HCT116 (cell line): ENCODE measurements around the gene KLHL22. TPM values are rescaled to one million over a fixed set of nuclear protein-coding genes. Genes with fewer than 3 reads are reported as not detected.

Experiments
- ATAC-seq: fragments of 200-7000 bp; cut with Tn5 transposase; 2 replicates; pipeline ENCODE4 v1.9.1; 2020; ENCODE audit warnings: mild to moderate bottlenecking, moderate library complexity
- BruUV-seq: library from RNA; stranded (reverse); fragments of 400-500 nt; replicated peaks from 2 replicates; lab custom pipeline; 2021; lab: Mats Ljungman, UMichigan
- CTCF ChIA-PET: fragments of 300-600 bp; sonication (Branson Sonifier 250); formaldehyde crosslinking; loops from one replicate; lab custom pipeline; 2021; ENCODE audit warnings: antibody characterized with exemption; lab: Charles Lee
- POLR2A ChIA-PET: fragments of 300-600, 350-600 bp; sonication (Branson Sonifier 250); formaldehyde crosslinking; loops from one replicate; lab custom pipeline; 2021; ENCODE audit warnings: antibody characterized with exemption; lab: Charles Lee
- RAD21 ChIA-PET, 2 experiments: fragments of 300-600 bp; sonication (Branson Sonifier 250); formaldehyde crosslinking; loops; one replicate each; lab custom pipeline; 2023; ENCODE audit warnings: low total read pairs in 2 of 2; ENCODE audit not compliant: uncharacterized antibody in 2 of 2, unreplicated experiment in 2 of 2, low non-redundant PET in 1 of 2; lab: Charles Lee
- DNase-seq: peaks from one replicate; pipeline ENCODE4 v3.0.0-alpha.2; 2010; ENCODE audit warnings: low read depth, low spot score
- H2AFZ ChIP-seq: fragments of 200-600 bp; shearing (Covaris generic), sonication (generic); 2 replicates; pipeline ENCODE4 v1.6.1; 2017; ENCODE audit warnings: low read depth, mixed run types, mixed read lengths, antibody characterized with exemption, low read length; ENCODE audit not compliant: poor library complexity, severe bottlenecking
- H3K27ac ChIP-seq: 2 replicates; pipeline ENCODE4 v1.5.1; 2012; ENCODE audit warnings: low read depth, low read length
- H3K27me3 ChIP-seq: fragments of 200-600 bp; sonication (generic); 2 replicates; pipeline ENCODE4 v1.6.1; 2016; ENCODE audit warnings: mixed run types, low read length, mixed read lengths; ENCODE audit not compliant: insufficient read depth
- H3K36me3 ChIP-seq, 2 experiments: fragments of 200-500 bp in 1 of 2; fragments of 200-600 bp in 1 of 2; sonication (Bioruptor generic) in 1 of 2; sonication (generic) in 1 of 2; 2 replicates each; pipeline versions ENCODE4 v1.5.1 to v1.6.1; 2014 to 2016; ENCODE audit warnings: low read length in 2 of 2, inconsistent platforms in 1 of 2, mixed read lengths in 1 of 2, mixed run types in 1 of 2; ENCODE audit not compliant: insufficient read depth in 2 of 2, control insufficient read depth in 1 of 2
- H3K4me1 ChIP-seq, 2 experiments: fragments of 200-600 bp in 1 of 2; sonication (generic) in 1 of 2; 2 replicates each; pipeline versions ENCODE4 v1.5.1 to v1.6.1; 2012 to 2017; ENCODE audit warnings: low read length in 2 of 2, inconsistent platforms in 1 of 2, mild to moderate bottlenecking in 1 of 2, mixed read lengths in 1 of 2, mixed run types in 1 of 2, moderate library complexity in 1 of 2; ENCODE audit not compliant: insufficient read depth in 2 of 2, control insufficient read depth in 1 of 2
- H3K4me2 ChIP-seq: fragments of 200-600 bp; sonication (generic); 2 replicates; pipeline ENCODE4 v1.6.1; 2017; ENCODE audit warnings: mixed run types, low read length, mixed read lengths
- H3K4me3 ChIP-seq, 2 experiments: fragments of 200-600 bp in 1 of 2; sonication (generic) in 1 of 2; replicated peaks in 1 of 2; 2 replicates each; pipeline ENCODE4 v1.5.1; 2011 to 2016; ENCODE audit warnings: low read length in 2 of 2, control low read depth in 1 of 2, low read depth in 1 of 2, mild to moderate bottlenecking in 1 of 2, mixed read lengths in 1 of 2, mixed run types in 1 of 2
- H3K79me2 ChIP-seq: fragments of 200-600 bp; sonication (generic); 2 replicates; pipeline ENCODE4 v1.6.1; 2017; ENCODE audit warnings: mild to moderate bottlenecking, mixed run types, low read length, moderate library complexity, mixed read lengths; ENCODE audit not compliant: insufficient read depth
- H3K9ac ChIP-seq: fragments of 200-600 bp; sonication (generic); 2 replicates; pipeline ENCODE4 v1.6.1; 2016; ENCODE audit warnings: low read length, mixed read lengths
- H3K9me2 ChIP-seq: fragments of 200-600 bp; sonication (generic), shearing (Covaris generic); 2 replicates; pipeline ENCODE4 v1.6.1; 2017; ENCODE audit warnings: mixed run types, mild to moderate bottlenecking, moderate library complexity; ENCODE audit not compliant: insufficient read depth
- H3K9me3 ChIP-seq, 2 experiments: fragments of 200-500 bp in 1 of 2; fragments of 200-600 bp in 1 of 2; sonication (Bioruptor generic) in 1 of 2; sonication (generic) in 1 of 2; 2 replicates each; pipeline ENCODE4 v1.6.1; 2014 to 2017; ENCODE audit warnings: low read length in 2 of 2, mixed read lengths in 2 of 2, inconsistent platforms in 1 of 2, low read depth in 1 of 2, mild to moderate bottlenecking in 1 of 2, mixed run types in 1 of 2, moderate library complexity in 1 of 2; ENCODE audit not compliant: control insufficient read depth in 1 of 2, insufficient read depth in 1 of 2
- H4K20me1 ChIP-seq: fragments of 200-600 bp; sonication (generic), shearing (Covaris generic); 2 replicates; pipeline ENCODE4 v1.6.1; 2017; ENCODE audit warnings: mixed run types, mild to moderate bottlenecking, moderate library complexity; ENCODE audit not compliant: insufficient read depth
- EGR1 ChIP-seq: IDR thresholded peaks from 2 replicates; pipeline ENCODE4 v1.6.1; 2012; ENCODE audit warnings: low read depth
- ELF1 ChIP-seq: IDR thresholded peaks from 2 replicates; pipeline ENCODE4 v1.6.1; 2012; ENCODE audit warnings: low read depth, borderline replicate concordance
- EZH2 ChIP-seq: fragments of 200-600 bp; sonication (generic); IDR thresholded peaks from 2 replicates; pipeline ENCODE4 v1.6.1; 2017; ENCODE audit warnings: antibody characterized with exemption, mixed run types
- EZH2phosphoT487 ChIP-seq: fragments of 200-600 bp; IDR thresholded peaks from 2 replicates; pipeline ENCODE4 v1.6.1; 2018; ENCODE audit warnings: antibody characterized with exemption, borderline replicate concordance
- FOSL1 ChIP-seq: IDR thresholded peaks from 2 replicates; pipeline ENCODE4 v1.6.1; 2012; ENCODE audit warnings: low read depth
- RAD21 ChIP-seq: IDR thresholded peaks from 2 replicates; pipeline ENCODE4 v1.6.1; 2012; ENCODE audit warnings: low read depth, mild to moderate bottlenecking
- YY1 ChIP-seq: IDR thresholded peaks from 2 replicates; pipeline ENCODE4 v1.6.1; 2011; ENCODE audit warnings: low read length, low read depth, moderate library complexity, mild to moderate bottlenecking; ENCODE audit not compliant: insufficient replicate concordance; ENCODE audit errors: extremely low read depth
- intact Hi-C: fragments of 100-400 bp; cut with micrococcal nuclease; formaldehyde crosslinking; loops from 2 replicates; pipeline ENCODE4 v1.10.0; 2022
- total RNA-seq: library from RNA; stranded (reverse); gene quantifications from one replicate; pipeline ENCODE4 v1.2.1, GENCODE V29; 2021; ENCODE audit not compliant: unreplicated experiment
- TF ChIP-seq, protein P1 (sequence below): IDR thresholded peaks from 2 replicates; pipeline ENCODE4 v1.6.1; 2012
- TF ChIP-seq, protein P2 (sequence below): IDR thresholded peaks from 2 replicates; pipeline ENCODE4 v1.6.1; 2011; ENCODE audit warnings: mild to moderate bottlenecking, low read length, moderate library complexity; ENCODE audit not compliant: insufficient replicate concordance; ENCODE audit errors: extremely low read depth

KLHL22 gene
- total RNA-seq, 1 experiment from 2014 or later = 16.4 TPM

DNA sequence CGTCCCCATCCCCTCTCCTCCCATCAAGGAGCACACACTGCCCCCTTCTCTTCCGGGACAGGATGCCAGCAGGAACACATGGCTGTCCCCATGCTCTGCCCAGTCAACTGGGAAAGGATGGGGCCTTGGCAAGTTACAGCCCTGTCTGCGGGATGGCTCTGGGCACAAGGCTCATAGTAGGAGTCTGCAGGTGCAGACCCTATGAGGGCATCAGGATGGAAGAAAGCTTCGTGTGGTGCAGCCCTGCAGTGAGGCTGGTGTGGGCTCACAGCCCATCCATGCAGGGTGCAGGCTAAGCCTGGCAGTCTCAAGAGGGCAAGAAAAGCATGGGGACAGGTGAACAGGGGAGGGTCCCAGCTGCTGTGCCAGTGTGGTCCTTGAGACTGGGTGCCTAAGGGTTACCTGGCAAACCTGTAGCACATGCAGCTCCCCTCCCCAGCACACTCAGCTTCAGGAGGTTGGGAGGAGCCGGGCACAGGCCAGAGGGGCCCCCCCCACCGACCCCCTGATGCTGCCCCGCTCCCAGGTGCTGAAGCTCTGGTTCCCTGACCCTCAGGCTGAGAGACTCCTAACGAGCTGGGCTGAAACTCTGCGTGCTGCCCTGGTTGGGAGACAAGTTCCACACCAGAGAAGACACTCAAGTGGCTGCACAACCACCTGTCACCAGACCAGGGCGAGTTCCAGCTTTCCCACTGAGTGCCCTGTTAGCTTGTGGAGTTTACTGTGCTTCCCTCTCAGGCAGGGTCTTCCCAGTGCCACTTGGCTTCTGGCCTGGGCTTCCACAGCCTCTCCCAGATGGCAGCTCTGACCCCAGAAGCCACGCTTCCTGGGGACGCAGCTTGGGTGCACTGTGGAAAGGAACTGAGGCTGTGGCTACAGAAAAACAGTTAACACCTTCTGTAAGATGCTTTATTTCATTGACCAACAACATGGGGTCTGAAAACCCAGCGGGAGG lies 54.7 kb downstream of the KLHL22 start (continued):
- TF ChIP-seq, protein P1, sequence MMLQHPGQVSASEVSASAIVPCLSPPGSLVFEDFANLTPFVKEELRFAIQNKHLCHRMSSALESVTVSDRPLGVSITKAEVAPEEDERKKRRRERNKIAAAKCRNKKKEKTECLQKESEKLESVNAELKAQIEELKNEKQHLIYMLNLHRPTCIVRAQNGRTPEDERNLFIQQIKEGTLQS = no peak
- TF ChIP-seq EGR1 (no peak), EZH2phosphoT487 (no peak), EZH2 (no peak)
- TF ChIP-seq, protein P2, sequence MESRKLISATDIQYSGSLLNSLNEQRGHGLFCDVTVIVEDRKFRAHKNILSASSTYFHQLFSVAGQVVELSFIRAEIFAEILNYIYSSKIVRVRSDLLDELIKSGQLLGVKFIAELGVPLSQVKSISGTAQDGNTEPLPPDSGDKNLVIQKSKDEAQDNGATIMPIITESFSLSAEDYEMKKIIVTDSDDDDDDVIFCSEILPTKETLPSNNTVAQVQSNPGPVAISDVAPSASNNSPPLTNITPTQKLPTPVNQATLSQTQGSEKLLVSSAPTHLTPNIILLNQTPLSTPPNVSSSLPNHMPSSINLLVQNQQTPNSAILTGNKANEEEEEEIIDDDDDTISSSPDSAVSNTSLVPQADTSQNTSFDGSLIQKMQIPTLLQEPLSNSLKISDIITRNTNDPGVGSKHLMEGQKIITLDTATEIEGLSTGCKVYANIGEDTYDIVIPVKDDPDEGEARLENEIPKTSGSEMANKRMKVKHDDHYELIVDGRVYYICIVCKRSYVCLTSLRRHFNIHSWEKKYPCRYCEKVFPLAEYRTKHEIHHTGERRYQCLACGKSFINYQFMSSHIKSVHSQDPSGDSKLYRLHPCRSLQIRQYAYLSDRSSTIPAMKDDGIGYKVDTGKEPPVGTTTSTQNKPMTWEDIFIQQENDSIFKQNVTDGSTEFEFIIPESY = no peak

DNA sequence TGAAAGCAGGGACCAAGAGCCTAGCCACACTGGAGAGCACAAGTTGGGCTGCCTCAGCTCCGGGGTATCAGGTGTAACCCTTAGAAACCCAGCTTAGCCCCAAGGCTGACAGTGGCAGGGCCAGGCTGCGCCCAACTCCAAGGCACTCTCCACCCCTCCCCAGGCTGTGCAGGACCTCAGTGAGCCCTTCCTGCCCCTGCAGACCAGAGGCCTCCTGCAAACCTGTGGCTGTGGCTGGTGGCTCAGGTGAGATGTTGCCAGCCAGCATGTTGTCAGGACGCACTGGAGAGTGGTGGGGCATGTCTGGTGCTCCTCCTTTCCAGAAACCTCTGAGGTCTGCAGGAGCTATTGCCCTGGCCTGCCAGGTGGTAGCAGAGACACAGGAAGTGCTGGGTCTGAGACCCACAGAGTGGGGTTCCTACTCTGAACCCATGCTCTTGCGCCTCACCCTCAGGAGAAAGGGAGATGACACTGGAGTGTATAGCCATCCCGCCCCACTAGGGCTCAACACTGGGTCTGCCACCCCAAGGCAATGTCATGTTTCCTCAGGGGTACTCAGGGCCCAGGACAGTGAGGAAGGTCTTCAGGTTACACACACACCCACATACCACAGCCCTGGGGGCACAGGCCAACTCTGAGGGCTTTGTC lies 55.5 kb downstream of the KLHL22 start:
- no peak overlapping the region for H3K9ac ChIP-seq
- H3K9me3 ChIP-seq = no peaks in the 10 kb centered on the region
- no peaks in the 10 kb centered on the region for H3K9me2 ChIP-seq
- ChIA-PET POLR2A (no interaction called here), CTCF (no interaction called here)
- H3K36me3 ChIP-seq = no peaks in the 10 kb centered on the region
- H3K4me3 ChIP-seq = no peak overlapping the region
- no peak overlapping the region for H3K4me2 ChIP-seq
- no peaks in the 10 kb centered on the region for H3K4me1 ChIP-seq
- no peak for ATAC-seq
- no peaks in the 10 kb centered on the region for H3K27me3 ChIP-seq
- TF ChIP-seq, protein P1 = no peak
- TF ChIP-seq EZH2phosphoT487 (no peak), FOSL1 (no peak), YY1 (no peak), RAD21 (no peak), ELF1 (no peak)
- TF ChIP-seq, all 23 proteins: peak for 0
- RAD21 ChIA-PET = no interaction called here
- H2AFZ ChIP-seq = no peak overlapping the region
- no peak for DNase-seq
- intact Hi-C loops = no loop called here
- H4K20me1 ChIP-seq = no peaks in the 10 kb centered on the region
- no peaks in the 10 kb centered on the region for H3K79me2 ChIP-seq
- BruUV-seq = no TSS peak
- H3K27ac ChIP-seq = no peak overlapping the region
